ENCODE data around the gene MAN1A1.
"Not testable (repeated sequence)": the region's sequence is repeated elsewhere in the genome, so short reads cannot be mapped to it uniquely, and the experiment has no call there.

Gene MAN1A1

GRCh38 chr6:119297049-119297448 is 52.5 kb downstream of the MAN1A1 start:
- no peak for DNase-seq

- DNase-seq: no peak
Observed at GRCh38 chr6:119296036-119297035, 53.2 kb downstream of the MAN1A1 start.

GRCh38 chr6:119294984-119295383 is 54.6 kb downstream of the MAN1A1 start:
- DNase-seq: no peak

- not testable (repeated sequence) for DNase-seq
Observed at GRCh38 chr6:119291060-119291459, 58.5 kb downstream of the MAN1A1 start.

- no peak for DNase-seq
Observed at GRCh38 chr6:119290306-119290705, 59.3 kb downstream of the MAN1A1 start.

GRCh38 chr6:119289651-119290050 is 59.9 kb downstream of the MAN1A1 start:
- no peak for DNase-seq

- no peak for DNase-seq
Observed at GRCh38 chr6:119285908-119286625, 63.5 kb downstream of the MAN1A1 start.

GRCh38 chr6:119284861-119285521 is 64.6 kb downstream of the MAN1A1 start:
- no peak for DNase-seq

- DNase-seq: no peak
Observed at GRCh38 chr6:119283979-119284545, 65.5 kb downstream of the MAN1A1 start.

- DNase-seq: no peak
Observed at GRCh38 chr6:119283214-119283613, 66.3 kb downstream of the MAN1A1 start.

GRCh38 chr6:119280668-119281067 is 68.9 kb downstream of the MAN1A1 start:
- DNase-seq: no peak

GRCh38 chr6:119280080-119280479 is 69.5 kb downstream of the MAN1A1 start:
- DNase-seq: no peak

GRCh38 chr6:119278625-119279024 is 70.9 kb downstream of the MAN1A1 start:
- DNase-seq: no peak

GRCh38 chr6:119277052-119277451 is 72.5 kb downstream of the MAN1A1 start:
- DNase-seq: no peak

GRCh38 chr6:119276211-119276610 is 73.3 kb downstream of the MAN1A1 start:
- no peak for DNase-seq

GRCh38 chr6:119274197-119274595 is 75.4 kb downstream of the MAN1A1 start:
- DNase-seq: no peak

GRCh38 chr6:119273272-119274196 is 76.0 kb downstream of the MAN1A1 start:
- no peak for DNase-seq

GRCh38 chr6:119270545-119270944 is 79.0 kb downstream of the MAN1A1 start:
- DNase-seq: no peak

- no peak for DNase-seq
Observed at GRCh38 chr6:119269266-119270103, 80.1 kb downstream of the MAN1A1 start.

- DNase-seq: no peak
Observed at GRCh38 chr6:119267126-119267905, 82.2 kb downstream of the MAN1A1 start.

All from effector CD4-positive, alpha-beta T cell (primary cell).